K562 treated with DMSO at 1 percent for 4 hours (cell line): Measurements from ENCODE around the gene CD163L1. TPM values are rescaled to one million over a fixed set of nuclear protein-coding genes. Genes with fewer than 3 reads are reported as not detected.

Experiments used
- total RNA-seq: library from RNA; unstranded; fragments of 300-600 nt; gene quantifications from 2 replicates; pipeline ENCODE4 v1.2.3, GENCODE V29; 2022; ENCODE audit not compliant: insufficient read depth

The CD163L1 gene
- total RNA-seq: not detected in 2 replicates

GRCh38 chr12:7444076-7444475, at the start of gene CD163L1:
TSS of gene CD163L1 (minus strand) at chr12:7444153. CDS start at chr12:7444127, 26 bp downstream.

Other genes starting within 250 kb of the CD163L1 start
- not detected in 2 replicates for gene ACSM4, start 140.1 kb downstream of the CD163L1 start, total RNA-seq
- not detected in 2 replicates for gene CD163, start 59.6 kb upstream of the CD163L1 start, total RNA-seq
- gene APOBEC1, start 221.8 kb upstream of the CD163L1 start, total RNA-seq: not detected in 2 replicates